ENCODE measurements around the gene ATXN1.

Gene ATXN1

GRCh38 chr6:16761471-16762267 lies 409 bp upstream of the ATXN1 start (continued):
- peak; percentile 85 for TF ChIP-seq ZBTB26 (tag by site-specific recombination; optimal IDR thresholded peaks at IDR 0.05)
- TF ChIP-seq, protein P1, sequence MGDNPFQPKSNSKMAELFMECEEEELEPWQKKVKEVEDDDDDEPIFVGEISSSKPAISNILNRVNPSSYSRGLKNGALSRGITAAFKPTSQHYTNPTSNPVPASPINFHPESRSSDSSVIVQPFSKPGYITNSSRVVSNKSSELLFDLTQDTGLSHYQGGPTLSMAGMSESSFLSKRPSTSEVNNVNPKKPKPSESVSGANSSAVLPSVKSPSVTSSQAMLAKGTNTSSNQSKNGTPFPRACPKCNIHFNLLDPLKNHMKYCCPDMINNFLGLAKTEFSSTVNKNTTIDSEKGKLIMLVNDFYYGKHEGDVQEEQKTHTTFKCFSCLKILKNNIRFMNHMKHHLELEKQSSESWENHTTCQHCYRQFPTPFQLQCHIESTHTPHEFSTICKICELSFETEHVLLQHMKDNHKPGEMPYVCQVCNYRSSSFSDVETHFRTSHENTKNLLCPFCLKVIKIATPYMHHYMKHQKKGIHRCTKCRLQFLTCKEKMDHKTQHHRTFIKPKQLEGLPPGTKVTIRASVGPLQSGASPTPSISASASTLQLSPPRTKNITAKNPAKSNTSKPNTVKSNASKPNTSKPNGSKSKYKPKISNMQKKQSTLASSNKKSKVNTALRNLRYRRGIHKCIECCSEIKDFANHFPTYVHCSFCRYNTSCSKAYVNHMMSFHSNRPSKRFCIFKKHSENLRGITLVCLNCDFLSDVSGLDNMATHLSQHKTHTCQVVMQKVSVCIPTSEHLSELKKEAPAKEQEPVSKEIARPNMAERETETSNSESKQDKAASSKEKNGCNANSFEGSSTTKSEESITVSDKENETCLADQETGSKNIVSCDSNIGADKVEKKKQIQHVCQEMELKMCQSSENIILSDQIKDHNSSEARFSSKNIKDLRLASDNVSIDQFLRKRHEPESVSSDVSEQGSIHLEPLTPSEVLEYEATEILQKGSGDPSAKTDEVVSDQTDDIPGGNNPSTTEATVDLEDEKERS (tag by site-specific recombination; IDR thresholded peaks at IDR 0.05) = no peak
- TF ChIP-seq ZNF626 (tag by site-specific recombination; IDR thresholded peaks at IDR 0.05) = no peak
- no peak for TF ChIP-seq KLF7 (tag by site-specific recombination; IDR thresholded peaks at IDR 0.05; ENCODE audit: borderline replicate concordance)
- TF ChIP-seq ZNF19 (tag by site-specific recombination; IDR thresholded peaks at IDR 0.05; ENCODE audit: low read depth) = no peak
- TF ChIP-seq SCRT1 (tag by site-specific recombination; IDR thresholded peaks at IDR 0.05; ENCODE audit: borderline replicate concordance) = no peak
- TF ChIP-seq ZNF394 (tag by site-specific recombination; IDR thresholded peaks at IDR 0.05; ENCODE audit: borderline replicate concordance) = peak; percentile 58; the same call in 1 of the 2 replicates
- peak; percentile 48; the same call in 1 of the 2 replicates for TF ChIP-seq ZNF16 (tag by site-specific recombination; IDR thresholded peaks at IDR 0.05; ENCODE audit: low read depth)
- peak; percentile 66 for TF ChIP-seq ZFHX2 (tag by site-specific recombination; conservative IDR thresholded peaks at IDR 0.05)
- peak; percentile 56 for TF ChIP-seq ZNF398 (tag by site-specific recombination; IDR thresholded peaks at IDR 0.05)
- peak; percentile 62 for TF ChIP-seq KLF1 (tag by site-specific recombination; IDR thresholded peaks at IDR 0.05)
- TF ChIP-seq ZNF311 (tag by site-specific recombination; IDR thresholded peaks at IDR 0.05; ENCODE audit: borderline replicate concordance) = no peak
- peak; percentile 14; the same call in 1 of the 2 replicates for TF ChIP-seq YY1 (tag by site-specific recombination; IDR thresholded peaks at IDR 0.05)
- TF ChIP-seq ZNF146 (tag by site-specific recombination; IDR thresholded peaks at IDR 0.05) = no peak
- TF ChIP-seq ZNF664 (tag by site-specific recombination; IDR thresholded peaks at IDR 0.05) = no peak
- no peak for TF ChIP-seq ZNF362 (tag by site-specific recombination; IDR thresholded peaks at IDR 0.05)
- peak; percentile 52; the same call in 1 of the 2 replicates for TF ChIP-seq WT1 (tag by site-specific recombination; IDR thresholded peaks at IDR 0.05)
- TF ChIP-seq ZNF175 (tag by site-specific recombination; IDR thresholded peaks at IDR 0.05) = no peak
- TF ChIP-seq ZNF132 (tag by site-specific recombination; IDR thresholded peaks at IDR 0.05; ENCODE audit: borderline replicate concordance) = no peak
- no peak for TF ChIP-seq ZNF488 (tag by site-specific recombination; IDR thresholded peaks at IDR 0.05)
- TF ChIP-seq, protein P2, sequence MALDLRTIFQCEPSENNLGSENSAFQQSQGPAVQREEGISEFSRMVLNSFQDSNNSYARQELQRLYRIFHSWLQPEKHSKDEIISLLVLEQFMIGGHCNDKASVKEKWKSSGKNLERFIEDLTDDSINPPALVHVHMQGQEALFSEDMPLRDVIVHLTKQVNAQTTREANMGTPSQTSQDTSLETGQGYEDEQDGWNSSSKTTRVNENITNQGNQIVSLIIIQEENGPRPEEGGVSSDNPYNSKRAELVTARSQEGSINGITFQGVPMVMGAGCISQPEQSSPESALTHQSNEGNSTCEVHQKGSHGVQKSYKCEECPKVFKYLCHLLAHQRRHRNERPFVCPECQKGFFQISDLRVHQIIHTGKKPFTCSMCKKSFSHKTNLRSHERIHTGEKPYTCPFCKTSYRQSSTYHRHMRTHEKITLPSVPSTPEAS (tag by site-specific recombination; IDR thresholded peaks at IDR 0.05) = peak; percentile 12; the same call in 1 of the 2 replicates
- TF ChIP-seq CTCF (tag by site-specific recombination; IDR thresholded peaks at IDR 0.05) = peak; percentile 65; the same call in 1 of the 2 replicates
- no peak for TF ChIP-seq ZNF202 (tag by site-specific recombination; IDR thresholded peaks at IDR 0.05; ENCODE audit: borderline replicate concordance)
- no peak for TF ChIP-seq ZNF211 (tag by site-specific recombination; IDR thresholded peaks at IDR 0.05; ENCODE audit: low read depth)
- TF ChIP-seq IKZF3 (tag by site-specific recombination; IDR thresholded peaks at IDR 0.05) = peak; percentile 100
